BJ (cell line): ENCODE results near the gene FLT1. TPM values are rescaled to one million over a fixed set of nuclear protein-coding genes. Genes with fewer than 3 reads are reported as not detected.

Experiments used
- CTCF ChIA-PET: fragments of 350-600 bp; formaldehyde crosslinking; extraction: SDS; loops from one replicate; lab custom pipeline; 2021; ENCODE audit warnings: antibody characterized with exemption, inconsistent platforms; lab: Yijun Ruan, JAX
- POLR2A ChIA-PET: fragments of 300-600 bp; sonication (Branson Sonifier 250); formaldehyde crosslinking; extraction: SDS; loops from one replicate; lab custom pipeline; 2021; ENCODE audit warnings: antibody characterized with exemption; lab: Charles Lee
- DNase-seq: peaks from one replicate; pipeline ENCODE4 v3.0.0-alpha.2; 2011; ENCODE audit warnings: low read depth
- H3K27me3 ChIP-seq: 2 replicates; pipeline ENCODE4 v1.6.0; 2011; ENCODE audit warnings: low read length; ENCODE audit not compliant: control insufficient read depth, insufficient read depth
- H3K36me3 ChIP-seq: 2 replicates; pipeline ENCODE4 v1.5.1; 2011; ENCODE audit warnings: low read length; ENCODE audit not compliant: control insufficient read depth, insufficient read depth
- H3K4me3 ChIP-seq: 2 replicates; pipeline ENCODE4 v1.5.1; 2011; ENCODE audit warnings: low read depth, mild to moderate bottlenecking, control low read depth, low read length
- CTCF ChIP-seq: IDR thresholded peaks from 2 replicates; pipeline ENCODE4 v1.5.1; 2011; ENCODE audit warnings: low read depth, mild to moderate bottlenecking, control low read depth, inconsistent platforms, low read length, moderate library complexity; ENCODE audit not compliant: insufficient read depth
- polyA minus RNA-seq: library from RNA; depleted of rRNA, polyadenylated mRNA; stranded (reverse); fragments of >200 nt; gene quantifications from 2 replicates; pipeline ENCODE4 v1.2.3, GENCODE V29; 2011; rRNA and poly(A)+ RNA removed
- polyA plus RNA-seq: library from polyadenylated mRNA; depleted of rRNA; stranded (reverse); fragments of >200 nt; gene quantifications from 2 replicates; pipeline ENCODE4 v1.2.3, GENCODE V29; 2011; rRNA removed

The FLT1 gene
- polyA plus RNA-seq: 37.8 and 68.2 TPM in 2 replicates
- polyA minus RNA-seq: 46.0 and 57.1 TPM in 2 replicates

GRCh38 chr13:28494778-28495537 lies at the start of gene FLT1:
TSS of gene FLT1 (minus strand) at chr13:28495128. CDS start at chr13:28494843, 285 bp downstream.
- TF ChIP-seq CTCF: no peak
- no peaks in the 10 kb centered on the region for H3K36me3 ChIP-seq
- H3K27me3 ChIP-seq: no peaks in the 10 kb centered on the region
- ChIA-PET POLR2A (no interaction called here), CTCF (interaction anchor here (0.6 to 1.4 kb wide), 7 partner anchors 11 to 171 kb away, joined by 3 to 7 read pairs (median 4); no protein-coding TSS in a partner anchor)
- H3K4me3 ChIP-seq: peak within 1 kb of the TSS; percentile 93
- no peak for DNase-seq

- ChIA-PET CTCF (no interaction called here), POLR2A (interaction anchor here (0.6 kb wide), 1 partner anchor 273 kb away, joined by 5 read pairs; no protein-coding TSS in a partner anchor)
Observed at GRCh38 chr13:28544026-28544425, 49.1 kb upstream of the FLT1 start.

GRCh38 chr13:28542804-28543203 lies 47.9 kb upstream of the FLT1 start:
- CTCF ChIA-PET: interaction anchor here (1.2 kb wide), 1 partner anchor 9 kb away, joined by 4 read pairs; no protein-coding TSS in a partner anchor
- no peak for TF ChIP-seq CTCF
- no peaks in the 10 kb centered on the region for H3K36me3 ChIP-seq
- no peak overlapping the region for H3K4me3 ChIP-seq
- POLR2A ChIA-PET: no interaction called here
- H3K27me3 ChIP-seq: no peaks in the 10 kb centered on the region
- DNase-seq: no peak

More at GRCh38 chr13:28544026-28544425, 49.1 kb upstream of the FLT1 start:
- H3K27me3 ChIP-seq: no peaks in the 10 kb centered on the region
- no peak for TF ChIP-seq CTCF
- no peak for DNase-seq
- H3K36me3 ChIP-seq: no peaks in the 10 kb centered on the region
- no peak overlapping the region for H3K4me3 ChIP-seq

- POLR2A ChIA-PET: no interaction called here
- no peak for DNase-seq
- no peaks in the 10 kb centered on the region for H3K36me3 ChIP-seq
- H3K4me3 ChIP-seq: no peak overlapping the region
- CTCF ChIA-PET: interaction anchor here (0.8 to 1.2 kb wide), 2 partner anchors 8 to 57 kb away, joined by 3 to 4 read pairs; no protein-coding TSS in a partner anchor
- no peak for TF ChIP-seq CTCF
- no peaks in the 10 kb centered on the region for H3K27me3 ChIP-seq
Observed at GRCh38 chr13:28541966-28542365, 47.0 kb upstream of the FLT1 start.

GRCh38 chr13:28540612-28541011 lies 45.7 kb upstream of the FLT1 start:
- H3K36me3 ChIP-seq: no peaks in the 10 kb centered on the region
- ChIA-PET CTCF (interaction anchor here (1.0 to 1.2 kb wide), 2 partner anchors 15 to 95 kb away, joined by 3 read pairs; no protein-coding TSS in a partner anchor), POLR2A (no interaction called here)
- TF ChIP-seq CTCF: no peak
- no peak overlapping the region for H3K4me3 ChIP-seq
- no peaks in the 10 kb centered on the region for H3K27me3 ChIP-seq
- DNase-seq: no peak
